VCaP (cell line): Measurements from ENCODE around the gene HIVEP3.

ENCODE experiments used
- H3K27ac ChIP-seq: fragments of 450-650 bp; 2 replicates; pipeline ENCODE4 v1.5.1; 2017
- TF ChIP-seq, protein P1 (sequence below): fragments of 450-650 bp; conservative IDR thresholded peaks from 2 replicates; pipeline ENCODE4 v1.5.1; 2017; ENCODE audit warnings: mild to moderate bottlenecking, moderate library complexity

HIVEP3 gene

DNA sequence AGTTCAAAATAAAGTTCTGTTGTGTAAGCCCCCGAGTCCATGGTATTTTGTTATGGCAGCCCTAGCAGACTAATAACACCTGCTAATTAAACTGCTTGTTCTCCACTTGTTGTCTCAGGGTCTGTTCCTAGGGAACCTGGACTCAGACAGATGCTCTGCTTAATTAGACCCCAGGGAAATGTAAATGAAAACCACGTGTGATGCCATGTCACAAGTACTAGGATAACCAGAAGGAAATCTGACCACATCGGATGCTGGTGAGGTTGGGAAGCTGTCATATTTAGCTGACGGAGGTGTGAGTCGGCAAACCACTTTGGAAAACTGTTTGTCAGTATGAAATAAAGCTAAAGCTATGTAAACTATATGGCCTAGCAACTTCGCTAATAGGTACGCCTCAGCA, 453.8 kb downstream of the HIVEP3 start:
- no peak overlapping the region for H3K27ac ChIP-seq
- TF ChIP-seq, protein P1, sequence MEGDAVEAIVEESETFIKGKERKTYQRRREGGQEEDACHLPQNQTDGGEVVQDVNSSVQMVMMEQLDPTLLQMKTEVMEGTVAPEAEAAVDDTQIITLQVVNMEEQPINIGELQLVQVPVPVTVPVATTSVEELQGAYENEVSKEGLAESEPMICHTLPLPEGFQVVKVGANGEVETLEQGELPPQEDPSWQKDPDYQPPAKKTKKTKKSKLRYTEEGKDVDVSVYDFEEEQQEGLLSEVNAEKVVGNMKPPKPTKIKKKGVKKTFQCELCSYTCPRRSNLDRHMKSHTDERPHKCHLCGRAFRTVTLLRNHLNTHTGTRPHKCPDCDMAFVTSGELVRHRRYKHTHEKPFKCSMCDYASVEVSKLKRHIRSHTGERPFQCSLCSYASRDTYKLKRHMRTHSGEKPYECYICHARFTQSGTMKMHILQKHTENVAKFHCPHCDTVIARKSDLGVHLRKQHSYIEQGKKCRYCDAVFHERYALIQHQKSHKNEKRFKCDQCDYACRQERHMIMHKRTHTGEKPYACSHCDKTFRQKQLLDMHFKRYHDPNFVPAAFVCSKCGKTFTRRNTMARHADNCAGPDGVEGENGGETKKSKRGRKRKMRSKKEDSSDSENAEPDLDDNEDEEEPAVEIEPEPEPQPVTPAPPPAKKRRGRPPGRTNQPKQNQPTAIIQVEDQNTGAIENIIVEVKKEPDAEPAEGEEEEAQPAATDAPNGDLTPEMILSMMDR: no peak

DNA sequence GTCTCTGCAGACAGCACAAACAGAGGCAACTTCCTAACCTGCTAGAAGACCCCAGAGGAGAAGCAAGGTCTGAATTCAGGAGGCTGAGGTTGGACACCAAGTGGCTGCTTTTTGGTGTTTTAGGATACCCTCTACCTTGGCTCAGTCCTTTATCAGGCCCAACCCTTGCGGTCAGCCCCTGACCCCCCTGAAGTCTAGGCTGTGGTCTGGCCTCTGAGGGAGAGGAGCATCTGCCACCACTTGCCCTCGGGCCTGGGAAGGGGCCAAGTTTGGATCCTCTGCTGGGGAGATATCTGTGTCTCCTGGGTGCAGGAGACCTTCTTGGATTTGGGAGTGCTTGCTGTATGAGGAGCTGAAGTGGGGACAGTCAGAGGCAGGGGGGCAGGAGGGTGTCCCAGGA, 455.2 kb downstream of the HIVEP3 start:
- TF ChIP-seq, protein P1: no peak
- no peak overlapping the region for H3K27ac ChIP-seq

DNA sequence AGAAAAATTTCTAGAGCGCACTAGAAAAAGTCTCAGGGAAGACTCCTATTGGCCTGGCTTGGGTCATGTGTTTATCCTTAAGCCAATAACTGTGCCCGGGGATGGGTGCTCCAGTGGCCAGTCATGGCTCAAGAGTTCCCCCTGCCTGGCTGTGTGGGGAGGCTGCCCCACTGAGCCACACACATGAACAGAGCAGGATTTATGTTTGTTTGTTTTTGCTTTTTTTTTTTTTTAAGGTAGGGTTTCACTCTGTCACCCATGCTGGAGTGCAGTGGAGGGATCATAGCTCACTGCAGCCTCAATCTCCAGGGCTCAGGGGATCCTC, 456.1 kb downstream of the HIVEP3 start:
- peak overlapping the region; percentile 44 for H3K27ac ChIP-seq
- TF ChIP-seq, protein P1: no peak

DNA sequence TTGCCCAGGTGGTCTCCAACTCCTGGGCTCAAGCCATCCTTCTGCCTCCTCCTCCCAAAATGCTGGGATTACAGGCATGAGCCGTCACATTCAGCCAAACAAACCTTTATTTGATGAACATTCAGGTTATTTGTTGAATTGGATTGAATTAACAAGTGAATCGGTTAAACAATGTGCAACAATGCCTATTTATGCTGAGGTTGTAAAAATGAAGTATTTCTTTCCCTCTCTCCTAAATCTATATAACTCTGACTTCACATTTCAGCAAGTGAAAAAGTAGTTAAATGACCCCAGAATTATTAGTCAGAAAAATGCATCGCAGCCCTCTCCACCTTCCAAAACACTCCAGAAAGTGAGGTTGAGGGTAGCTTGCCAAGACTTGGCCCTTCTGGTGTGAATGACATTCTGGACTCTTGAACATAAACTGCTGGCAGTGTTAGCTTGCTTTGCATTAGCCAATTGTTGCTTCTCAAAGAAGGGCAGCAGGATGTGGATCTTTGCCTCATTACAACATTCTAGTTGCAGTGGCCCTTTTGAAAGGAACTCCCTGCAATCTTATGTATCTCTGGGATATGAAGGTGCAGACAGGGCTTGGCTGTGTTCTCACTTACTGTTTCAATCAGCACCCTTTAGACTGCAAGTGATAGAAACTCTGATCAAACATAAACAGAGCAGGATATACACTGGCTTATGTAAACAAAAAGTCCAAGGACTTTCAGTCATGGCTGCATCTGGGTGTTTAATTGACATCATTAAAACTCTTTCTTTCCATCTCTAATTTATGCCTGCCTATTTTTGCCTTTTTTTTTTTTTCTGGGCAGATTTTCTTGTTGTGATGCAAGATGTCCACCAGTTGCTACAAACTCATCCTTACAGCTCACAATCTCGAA, 456.7 kb downstream of the HIVEP3 start:
- H3K27ac ChIP-seq: peak overlapping the region; percentile 44
- TF ChIP-seq, protein P1: no peak

DNA sequence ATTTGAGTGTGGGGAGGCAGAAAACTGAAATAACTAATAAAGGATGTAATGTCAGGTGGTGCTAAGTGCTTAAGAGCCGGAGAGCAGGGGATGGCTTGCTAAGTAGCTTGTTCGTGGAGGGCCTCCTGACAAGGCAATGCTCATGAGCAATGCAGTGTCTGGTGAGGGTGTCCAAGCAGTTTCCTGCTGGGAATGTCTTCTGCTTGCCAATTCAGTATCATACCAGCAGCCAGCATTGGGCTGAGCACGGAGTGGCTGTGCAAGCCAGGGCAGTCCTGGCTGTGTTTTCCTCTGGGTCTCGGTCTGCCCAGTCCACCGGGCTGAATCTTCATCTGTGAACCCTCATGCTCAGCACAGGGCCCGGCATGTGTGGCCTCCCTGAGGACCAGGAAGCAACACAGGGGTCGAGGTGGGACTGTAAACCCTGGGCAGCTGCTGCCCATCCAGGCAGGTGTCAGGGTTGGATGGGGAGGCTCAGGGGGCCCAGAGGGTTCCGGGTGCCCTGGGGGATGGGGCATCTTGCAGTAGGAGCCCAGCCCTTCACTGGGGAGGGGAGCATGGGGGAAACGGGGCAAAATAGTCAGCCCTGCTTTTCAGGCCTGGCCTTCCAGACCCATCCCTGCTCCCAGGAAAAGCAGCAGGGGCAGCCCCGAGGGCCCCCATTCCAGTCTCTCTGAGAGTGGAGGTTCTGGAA, 461.7 kb downstream of the HIVEP3 start:
- TF ChIP-seq, protein P1: no peak
- no peak overlapping the region for H3K27ac ChIP-seq
